Activated B cell treated with CpG ODN at 0.5 μM for 24 hours (primary cell): ENCODE data around the gene DPM2. TPM values are rescaled to one million over a fixed set of nuclear protein-coding genes. Genes with fewer than 3 reads are reported as not detected.

ENCODE experiments used
- ATAC-seq: fragments of 200-7000 bp; cut with Tn5 transposase; one replicate; pipeline ENCODE4 v1.10.0; 2021; ENCODE audit warnings: low read depth, mild to moderate bottlenecking, moderate library complexity
- CTCF ChIA-PET: fragments of 350-600 bp; sonication (Branson Sonifier 250); formaldehyde crosslinking; loops from one replicate; lab custom pipeline; 2021; ENCODE audit warnings: antibody characterized with exemption; lab: Charles Lee
- POLR2A ChIA-PET: fragments of 350-600 bp; sonication (Branson Sonifier 250); formaldehyde crosslinking; loops from one replicate; lab custom pipeline; 2021; ENCODE audit warnings: antibody characterized with exemption; lab: Charles Lee
- DNase-seq: peaks from one replicate; pipeline ENCODE4 v3.0.0; 2022
- H3K27ac Mint-ChIP-seq: one replicate; pipeline ENCODE4 v1.8.0; 2020; ENCODE audit warnings: mixed read lengths
- H3K27me3 Mint-ChIP-seq: one replicate; pipeline ENCODE4 v1.8.0; 2021; ENCODE audit warnings: mixed read lengths
- H3K36me3 Mint-ChIP-seq: one replicate; pipeline ENCODE4 v1.8.0; 2021; ENCODE audit warnings: low read depth, mixed read lengths
- H3K4me1 Mint-ChIP-seq: one replicate; pipeline ENCODE4 v1.8.0; 2021; ENCODE audit warnings: mixed read lengths
- H3K4me3 Mint-ChIP-seq: one replicate; pipeline ENCODE4 v1.8.0; 2020; ENCODE audit warnings: mild to moderate bottlenecking, mixed read lengths
- H3K9me3 Mint-ChIP-seq: one replicate; pipeline ENCODE4 v1.8.0; 2020; ENCODE audit warnings: mixed read lengths
- intact Hi-C: fragments of 100-400 bp; cut with micrococcal nuclease; formaldehyde crosslinking; loops from one replicate; pipeline ENCODE4 v1.15.1; 2024
- total RNA-seq: library from RNA; stranded (reverse); gene quantifications from 2 replicates; pipeline ENCODE4 v1.2.3, GENCODE V29; 2022
- TF ChIP-seq, protein P1 (sequence below): fragments of 200-600 bp; IDR thresholded peaks from one replicate; pipeline ENCODE4 v1.8.0; 2022; ENCODE audit warnings: antibody characterized with exemption, mild to moderate bottlenecking

Gene DPM2
- total RNA-seq, 1 donor from 2014 or later: 50.6 TPM

DNA sequence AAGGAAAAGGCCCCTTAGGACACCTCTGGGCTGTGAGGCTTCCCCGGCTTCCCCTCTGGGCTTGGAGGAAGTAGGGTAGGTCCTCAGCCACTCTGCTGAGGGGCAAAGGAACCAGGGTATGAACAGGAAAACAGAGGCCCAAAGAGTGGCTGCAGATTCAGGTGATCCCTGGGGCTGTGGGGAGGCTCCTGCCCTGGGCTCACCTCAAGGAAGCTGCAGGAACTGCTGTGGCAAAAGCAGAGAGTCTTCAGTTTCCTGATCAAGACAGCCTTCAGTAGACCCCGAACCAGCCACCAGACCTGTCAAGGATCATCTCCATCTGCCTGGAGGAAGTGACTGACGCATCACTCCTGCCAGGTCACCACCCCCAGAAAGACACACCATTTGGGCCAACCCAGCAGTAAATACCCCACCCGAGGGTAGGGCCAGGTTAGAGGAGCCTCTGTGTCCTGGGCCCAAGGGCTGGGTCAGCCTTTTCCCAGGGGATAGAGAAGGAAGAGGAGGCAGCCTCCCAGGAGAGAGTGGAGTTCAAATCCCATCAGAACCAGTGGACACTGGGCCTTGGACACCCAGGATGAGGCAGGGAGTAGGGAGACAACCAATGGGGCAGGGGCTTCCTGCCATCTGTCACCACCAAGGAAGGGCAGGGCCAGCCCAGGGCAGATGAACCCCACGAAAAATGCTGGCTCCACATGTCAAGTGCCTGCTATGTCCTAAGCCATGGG is 32.5 kb downstream of the DPM2 start:
- peaks cover 72% of the 10 kb centered on the region for H3K4me1 Mint-ChIP-seq
- intact Hi-C loops: no loop called here
- H3K36me3 Mint-ChIP-seq: peaks cover 18% of the 10 kb centered on the region
- DNase-seq (peak; percentile 39), ATAC-seq (peak; percentile 50)
- peak overlapping the region; percentile 80 for H3K4me3 Mint-ChIP-seq
- no peaks in the 10 kb centered on the region for H3K27me3 Mint-ChIP-seq
- ChIA-PET CTCF (interaction anchor here (1.1 to 2.3 kb wide), 3 partner anchors 10 to 35 kb away, joined by 4 to 21 read pairs (median 5); partner anchors contain the start of gene ST6GALNAC4), POLR2A (interaction anchor here (0.6 to 12.3 kb wide), 11 partner anchors 8 to 134 kb away, joined by 3 to 457 read pairs (median 4); partner anchors contain the start of genes CDK9, SH2D3C and ST6GALNAC4)
- H3K27ac Mint-ChIP-seq: peak overlapping the region; percentile 98
- H3K9me3 Mint-ChIP-seq: no peaks in the 10 kb centered on the region
- TF ChIP-seq, protein P1, sequence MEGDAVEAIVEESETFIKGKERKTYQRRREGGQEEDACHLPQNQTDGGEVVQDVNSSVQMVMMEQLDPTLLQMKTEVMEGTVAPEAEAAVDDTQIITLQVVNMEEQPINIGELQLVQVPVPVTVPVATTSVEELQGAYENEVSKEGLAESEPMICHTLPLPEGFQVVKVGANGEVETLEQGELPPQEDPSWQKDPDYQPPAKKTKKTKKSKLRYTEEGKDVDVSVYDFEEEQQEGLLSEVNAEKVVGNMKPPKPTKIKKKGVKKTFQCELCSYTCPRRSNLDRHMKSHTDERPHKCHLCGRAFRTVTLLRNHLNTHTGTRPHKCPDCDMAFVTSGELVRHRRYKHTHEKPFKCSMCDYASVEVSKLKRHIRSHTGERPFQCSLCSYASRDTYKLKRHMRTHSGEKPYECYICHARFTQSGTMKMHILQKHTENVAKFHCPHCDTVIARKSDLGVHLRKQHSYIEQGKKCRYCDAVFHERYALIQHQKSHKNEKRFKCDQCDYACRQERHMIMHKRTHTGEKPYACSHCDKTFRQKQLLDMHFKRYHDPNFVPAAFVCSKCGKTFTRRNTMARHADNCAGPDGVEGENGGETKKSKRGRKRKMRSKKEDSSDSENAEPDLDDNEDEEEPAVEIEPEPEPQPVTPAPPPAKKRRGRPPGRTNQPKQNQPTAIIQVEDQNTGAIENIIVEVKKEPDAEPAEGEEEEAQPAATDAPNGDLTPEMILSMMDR: no peak

- POLR2A ChIA-PET: interaction anchor here (0.6 to 12.3 kb wide), 6 partner anchors 13 to 371 kb away, joined by 3 to 457 read pairs (median 4); partner anchors contain the start of genes CDK9, GOLGA2, ST6GALNAC4 and SWI5
- Mint-ChIP-seq H3K27me3 (no peaks in the 10 kb centered on the region), H3K9me3 (no peaks in the 10 kb centered on the region), H3K4me1 (peaks cover 77% of the 10 kb centered on the region), H3K36me3 (peaks cover 13% of the 10 kb centered on the region), H3K4me3 (peak overlapping the region; percentile 80), H3K27ac (peak overlapping the region; percentile 98)
- TF ChIP-seq, protein P1: no peak
- CTCF ChIA-PET: interaction anchor here (0.8 to 2.3 kb wide), 3 partner anchors 11 to 38 kb away, joined by 3 to 5 read pairs (median 4); no protein-coding TSS in a partner anchor
- intact Hi-C loops: no loop called here
- DNase-seq (no peak), ATAC-seq (peak; percentile 2)
Observed at GRCh38 chr9:127904561-127905003, 33.1 kb downstream of the DPM2 start.

DNA sequence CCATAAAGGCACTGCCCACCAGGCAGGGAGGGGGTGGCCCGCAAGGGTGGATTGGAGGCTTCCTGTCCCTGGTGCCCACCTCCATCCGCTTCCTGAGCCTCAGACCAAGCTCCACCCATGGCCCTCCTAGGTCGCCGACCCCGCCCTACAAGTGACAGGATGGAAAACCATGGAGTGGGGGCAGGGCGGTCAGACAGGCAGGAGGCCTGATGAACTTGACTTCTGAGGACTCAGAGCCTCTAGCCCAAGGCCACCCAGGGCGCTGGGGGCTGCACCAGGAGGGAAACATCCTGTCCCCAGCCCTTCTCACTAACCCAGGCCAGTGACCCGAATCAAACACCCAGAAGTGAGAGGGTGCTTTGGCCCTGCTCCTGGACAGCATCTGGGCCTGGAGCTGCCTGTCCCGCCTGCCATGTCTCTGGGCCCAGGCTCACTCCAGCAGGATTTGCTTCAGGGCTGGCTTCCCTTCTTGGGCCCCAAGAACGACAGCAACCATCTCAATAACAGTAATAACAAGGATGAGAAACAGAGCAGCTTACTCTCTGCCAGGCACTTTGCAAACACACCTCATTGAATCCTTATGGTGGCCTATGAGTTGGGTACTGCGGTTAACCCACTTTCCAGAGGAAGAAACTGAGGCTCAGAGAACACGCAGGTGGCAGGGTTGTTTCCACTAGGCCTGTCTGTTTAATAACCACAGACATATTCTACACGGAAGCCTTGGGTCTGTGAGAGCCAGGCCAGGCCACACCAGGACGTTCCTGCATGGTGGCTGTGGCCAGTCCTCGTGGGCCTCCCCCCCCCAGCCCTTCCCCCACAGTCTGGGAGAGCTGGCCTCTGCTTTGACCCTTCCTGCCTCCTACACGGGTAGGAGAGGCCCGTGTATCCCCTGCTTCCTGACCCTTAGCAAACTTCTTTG is 33.8 kb downstream of the DPM2 start:
- ATAC-seq (peak; percentile 9), DNase-seq (peak; percentile 58)
- CTCF ChIA-PET: interaction anchor here (0.8 to 2.3 kb wide), 3 partner anchors 12 to 38 kb away, joined by 3 to 5 read pairs (median 4); no protein-coding TSS in a partner anchor
- peak overlapping the region; percentile 98 for H3K27ac Mint-ChIP-seq
- H3K4me3 Mint-ChIP-seq: peak overlapping the region; percentile 80
- H3K27me3 Mint-ChIP-seq: no peaks in the 10 kb centered on the region
- TF ChIP-seq, protein P1: no peak
- H3K9me3 Mint-ChIP-seq: no peaks in the 10 kb centered on the region
- H3K4me1 Mint-ChIP-seq: peaks cover 77% of the 10 kb centered on the region
- POLR2A ChIA-PET: interaction anchor here (0.6 to 12.3 kb wide), 5 partner anchors 9 to 372 kb away, joined by 3 to 457 read pairs (median 4); partner anchors contain the start of genes GOLGA2, SH2D3C, ST6GALNAC4 and SWI5
- intact Hi-C loops: no loop called here
- H3K36me3 Mint-ChIP-seq: peaks cover 11% of the 10 kb centered on the region

- ChIA-PET CTCF (interaction anchor here (1.9 kb wide), 1 partner anchor 17 kb away, joined by 6 read pairs; no protein-coding TSS in a partner anchor), POLR2A (interaction anchor here (0.8 to 12.3 kb wide), 9 partner anchors 10 to 121 kb away, joined by 3 to 457 read pairs (median 3); partner anchors contain the start of genes FPGS, SH2D3C and ST6GALNAC4)
- peak; percentile 81 for ATAC-seq
- TF ChIP-seq, protein P1: no peak
- peak; percentile 84 for DNase-seq
- Mint-ChIP-seq H3K27me3 (no peaks in the 10 kb centered on the region), H3K9me3 (peaks cover 5% of the 10 kb centered on the region), H3K36me3 (peaks cover 23% of the 10 kb centered on the region), H3K27ac (peak within 1 kb of the TSS; percentile 76), H3K4me1 (peaks cover 55% of the 10 kb centered on the region), H3K4me3 (peak within 1 kb of the TSS; percentile 88)
- intact Hi-C loops: loop anchor here (1.0 kb wide), 1 partner anchor 18 kb away; the partner anchor contains the start of gene ST6GALNAC4
Observed at GRCh38 chr9:127899128-127899943, 38.3 kb downstream of the DPM2 start, which contains the start of gene ST6GALNAC6. ST6GALNAC6 (minus strand) TSS chr9:127899603; CDS start chr9:127897981, 1,622 bp downstream.
